ENCODE results near the gene OLFM4.

OLFM4 gene

GRCh38 chr13:53014495-53015443 lies 13.8 kb upstream of the OLFM4 start:
- no peak for DNase-seq

GRCh38 chr13:53015971-53016370 lies 12.6 kb upstream of the OLFM4 start:
- DNase-seq: no peak

GRCh38 chr13:53017433-53017970 lies 11.1 kb upstream of the OLFM4 start:
- DNase-seq: no peak

- no peak for DNase-seq
These were observed 9.6 kb upstream of the OLFM4 start for GRCh38 chr13:53018690-53019647.

GRCh38 chr13:53020764-53021335 lies 7.8 kb upstream of the OLFM4 start:
- no peak for DNase-seq

- no peak for DNase-seq
These were observed 5.4 kb upstream of the OLFM4 start for GRCh38 chr13:53023246-53023645.

- DNase-seq: no peak
These were observed 550 bp upstream of the OLFM4 start for GRCh38 chr13:53028063-53028462.

- DNase-seq: no peak
These were observed 4.2 kb downstream of the OLFM4 start for GRCh38 chr13:53032849-53033248.

- no peak for DNase-seq
These were observed 10.4 kb downstream of the OLFM4 start for GRCh38 chr13:53038993-53039392.

GRCh38 chr13:53041968-53042516 lies 13.4 kb downstream of the OLFM4 start:
- DNase-seq: no peak

GRCh38 chr13:53042877-53043276 lies 14.3 kb downstream of the OLFM4 start:
- no peak for DNase-seq

- DNase-seq: no peak
These were observed 14.8 kb downstream of the OLFM4 start for GRCh38 chr13:53043398-53043797.

- no peak for DNase-seq
These were observed 16.6 kb downstream of the OLFM4 start for GRCh38 chr13:53045189-53045588.

GRCh38 chr13:53048880-53049279 lies 20.3 kb downstream of the OLFM4 start:
- DNase-seq: no peak

- no peak for DNase-seq
These were observed 21.5 kb downstream of the OLFM4 start for GRCh38 chr13:53050151-53050550.

GRCh38 chr13:53052675-53053074 lies 24.1 kb downstream of the OLFM4 start:
- no peak for DNase-seq

- DNase-seq: no peak
These were observed 26.0 kb downstream of the OLFM4 start for GRCh38 chr13:53054569-53054968.

GRCh38 chr13:53058065-53058679 lies 29.6 kb downstream of the OLFM4 start:
- no peak for DNase-seq

- DNase-seq: no peak
These were observed 32.4 kb downstream of the OLFM4 start for GRCh38 chr13:53060840-53061490.

- DNase-seq: no peak
These were observed 36.1 kb downstream of the OLFM4 start for GRCh38 chr13:53064731-53065130.

- no peak for DNase-seq
These were observed 37.8 kb downstream of the OLFM4 start for GRCh38 chr13:53066411-53066810.

All from T-helper 2 cell (primary cell).